ENCODE data around the gene RBP3. TPM values are rescaled to one million over a fixed set of nuclear protein-coding genes. Genes with fewer than 3 reads are reported as not detected.
"Not testable (repeated sequence)": the region's sequence is repeated elsewhere in the genome, so short reads cannot be mapped to it uniquely, and the experiment has no call there.

Gene RBP3
- total RNA-seq, 4 donors from 2014 or later: not detected

DNA sequence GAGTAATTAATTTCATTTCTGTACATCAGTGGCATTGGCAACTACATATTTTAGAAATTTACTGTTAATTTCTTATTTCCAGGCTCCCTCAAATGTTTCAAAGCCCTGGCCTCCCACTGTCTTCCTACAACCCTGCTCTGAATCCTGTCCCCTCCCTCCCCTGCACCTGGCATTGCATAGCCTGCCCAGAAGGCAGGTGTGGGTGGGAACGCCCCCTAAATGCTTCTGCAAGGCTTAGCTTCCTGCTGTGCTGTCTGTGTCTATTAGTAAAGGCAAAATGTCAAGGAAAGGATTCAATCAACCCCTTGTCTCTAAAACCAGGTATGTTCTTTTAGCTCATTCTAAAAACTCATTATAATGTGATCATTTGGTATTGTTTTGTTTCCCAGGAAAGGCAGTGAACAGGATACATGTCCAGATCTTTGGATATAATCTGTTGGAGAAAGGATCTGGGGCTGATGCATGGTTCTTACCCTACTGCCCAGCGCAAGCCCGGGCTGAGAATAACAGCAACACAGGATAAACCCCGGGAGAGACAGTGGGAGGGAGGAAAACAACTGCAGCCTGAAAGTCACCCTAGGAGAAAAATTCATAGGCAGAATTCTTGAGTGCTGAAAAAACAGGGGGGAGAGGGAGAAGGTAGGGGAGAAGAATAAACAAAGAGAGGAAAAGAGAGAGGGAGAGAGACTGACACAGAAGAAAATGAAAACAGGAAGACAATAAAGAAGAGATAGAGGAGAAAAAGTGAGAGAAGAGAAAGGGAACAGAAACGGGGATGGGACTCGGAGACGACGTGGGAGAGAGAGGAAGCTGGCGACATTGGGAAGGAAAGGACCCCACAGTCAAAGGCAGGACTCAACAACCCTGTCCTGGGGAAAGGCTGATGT is 35.3 kb downstream of the RBP3 start:
- in situ Hi-C loops (cut with MboI; ENCODE audit: low sequenced_read_pairs in 4 of 4) (loop anchor here in 3 of 4 donors (5.0 to 25.0 kb wide), 3 partner anchors 1096 to 1101 kb away; partner anchors contain the start of gene ANTXRL (in 2 of the 3)), intact Hi-C loops (cut with DNase I; ENCODE audit: low total_unique reads) (no loop called here)
- peak overlapping the region in 1 of 4 donors; percentile 73 for H3K27ac ChIP-seq
- H3K4me3 ChIP-seq: peak overlapping the region; percentile 70 to 93 (median 79)
- TF ChIP-seq, protein P1, sequence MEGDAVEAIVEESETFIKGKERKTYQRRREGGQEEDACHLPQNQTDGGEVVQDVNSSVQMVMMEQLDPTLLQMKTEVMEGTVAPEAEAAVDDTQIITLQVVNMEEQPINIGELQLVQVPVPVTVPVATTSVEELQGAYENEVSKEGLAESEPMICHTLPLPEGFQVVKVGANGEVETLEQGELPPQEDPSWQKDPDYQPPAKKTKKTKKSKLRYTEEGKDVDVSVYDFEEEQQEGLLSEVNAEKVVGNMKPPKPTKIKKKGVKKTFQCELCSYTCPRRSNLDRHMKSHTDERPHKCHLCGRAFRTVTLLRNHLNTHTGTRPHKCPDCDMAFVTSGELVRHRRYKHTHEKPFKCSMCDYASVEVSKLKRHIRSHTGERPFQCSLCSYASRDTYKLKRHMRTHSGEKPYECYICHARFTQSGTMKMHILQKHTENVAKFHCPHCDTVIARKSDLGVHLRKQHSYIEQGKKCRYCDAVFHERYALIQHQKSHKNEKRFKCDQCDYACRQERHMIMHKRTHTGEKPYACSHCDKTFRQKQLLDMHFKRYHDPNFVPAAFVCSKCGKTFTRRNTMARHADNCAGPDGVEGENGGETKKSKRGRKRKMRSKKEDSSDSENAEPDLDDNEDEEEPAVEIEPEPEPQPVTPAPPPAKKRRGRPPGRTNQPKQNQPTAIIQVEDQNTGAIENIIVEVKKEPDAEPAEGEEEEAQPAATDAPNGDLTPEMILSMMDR (IDR thresholded peaks at IDR 0.05 in 4 of 5, conservative IDR thresholded peaks at IDR 0.05 in 1 of 5): no peak
- TF ChIP-seq POLR2A (IDR thresholded peaks at IDR 0.05): no peak
- no peaks in the 10 kb centered on the region for H3K36me3 ChIP-seq
- no peaks in the 10 kb centered on the region for H3K27me3 ChIP-seq
- no peak for ATAC-seq
- no peak for DNase-seq
- no peaks in the 10 kb centered on the region for H3K9me3 ChIP-seq
- H3K4me1 ChIP-seq: peaks cover 10 to 17% of the 10 kb centered on the region in 2 donors

DNA sequence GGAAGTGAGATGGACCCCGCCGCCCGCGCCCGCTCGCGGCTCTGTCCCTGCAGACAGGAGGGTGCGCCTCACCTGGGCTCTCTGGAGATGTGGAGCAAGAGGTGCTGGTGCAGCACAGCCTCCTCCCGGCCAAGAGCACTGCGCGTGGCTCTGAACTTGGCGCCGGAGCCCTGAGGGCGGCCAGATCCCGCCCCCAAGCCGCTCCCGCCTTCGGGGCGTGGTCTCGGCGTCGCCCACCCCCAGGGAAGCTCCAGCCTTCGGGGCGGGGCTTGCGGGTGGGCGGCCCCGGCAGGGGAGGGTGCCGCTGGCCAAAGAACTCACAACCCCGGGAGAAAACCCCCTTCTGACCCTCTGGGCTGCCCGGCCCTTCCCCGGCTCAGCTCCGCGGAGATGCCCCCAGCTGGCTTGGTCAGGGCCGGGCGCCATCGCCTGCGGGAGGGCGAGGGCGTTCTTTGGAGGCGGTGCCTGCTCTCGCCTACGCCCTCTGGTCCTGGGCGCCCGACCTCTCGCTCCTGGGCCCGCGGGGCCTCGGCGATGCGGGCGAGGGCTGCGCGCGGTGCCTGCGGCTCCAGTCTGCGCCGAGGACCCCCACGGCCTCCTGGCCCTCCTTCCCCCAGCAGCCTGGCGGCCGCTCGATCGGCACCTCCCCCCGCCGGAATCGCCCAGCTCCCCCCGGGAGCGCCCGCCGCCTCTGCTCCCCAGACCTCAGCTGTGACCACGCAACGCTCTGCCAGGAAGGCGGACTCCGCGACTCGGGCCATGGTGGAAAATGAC is 36.2 kb downstream of the RBP3 start, which contains the start of gene ZNF488:
Gene ZNF488, minus strand, starts transcription at position 146 of the 774 bp plus-strand sequence. CDS start 15,464 bp downstream, outside the sequence.
- H3K27me3 ChIP-seq: no peaks in the 10 kb centered on the region
- DNase-seq: peak; percentile 71 to 81
- intact Hi-C loops (cut with DNase I; ENCODE audit: low total_unique reads): no loop called here

DNA sequence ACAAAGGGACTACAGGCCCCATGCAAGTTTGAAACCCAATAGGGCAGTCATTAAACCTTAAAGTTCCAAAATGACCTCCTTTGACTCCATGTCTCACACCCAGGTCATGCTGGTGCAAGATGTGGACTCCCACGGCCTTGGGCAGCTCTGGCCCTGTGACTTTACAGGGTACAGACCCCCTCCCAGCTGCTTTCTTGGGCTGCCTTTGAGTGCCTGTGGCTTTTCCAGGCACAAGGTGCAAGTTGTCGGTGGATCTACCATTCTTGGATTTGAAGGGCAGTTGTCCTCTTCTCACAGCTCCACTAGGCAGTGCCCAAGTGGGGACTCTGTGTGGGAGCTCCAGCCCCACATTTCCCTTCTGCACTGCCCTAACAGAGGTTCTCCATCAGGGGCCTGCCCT is 37.9 kb downstream of the RBP3 start:
- H3K27ac ChIP-seq; intact Hi-C loops (cut with DNase I; ENCODE audit: low total_unique reads); H3K4me3 ChIP-seq; H3K27me3 ChIP-seq; H3K9me3 ChIP-seq; DNase-seq; H3K36me3 ChIP-seq; ATAC-seq: not testable (repeated sequence)
- peaks cover 10 to 16% of the 10 kb centered on the region in 2 donors for H3K4me1 ChIP-seq
- in situ Hi-C loops (cut with MboI; ENCODE audit: low sequenced_read_pairs in 4 of 4): loop anchor here in 2 of 4 donors (10.0 to 25.0 kb wide), 2 partner anchors 1099 to 1101 kb away; partner anchors contain the start of gene ANTXRL (in 2 of the 2)

More for the DNA sequence above, 36.2 kb downstream of the RBP3 start, which contains the start of gene ZNF488:
- Histone ChIP-seq H3K4me1 (peaks cover 10 to 17% of the 10 kb centered on the region in 2 donors), H3K4me3 (peak within 1 kb of the TSS; percentile 70 to 93 (median 79)), H3K27ac (peak within 1 kb of the TSS; percentile 73 to 83 (median 82)), H3K9me3 (no peaks in the 10 kb centered on the region), H3K36me3 (no peaks in the 10 kb centered on the region)
- TF ChIP-seq, protein P1 (IDR thresholded peaks at IDR 0.05 in 4 of 5, conservative IDR thresholded peaks at IDR 0.05 in 1 of 5): no peak
- peak in 1 of 2 donors; percentile 23 for TF ChIP-seq POLR2A (IDR thresholded peaks at IDR 0.05)
- in situ Hi-C loops (cut with MboI; ENCODE audit: low sequenced_read_pairs in 4 of 4): loop anchor here in 3 of 4 donors (5.0 to 25.0 kb wide), 3 partner anchors 1097 to 1102 kb away; partner anchors contain the start of gene ANTXRL (in 2 of the 3)
- peak; percentile 93 to 95 for ATAC-seq

DNA sequence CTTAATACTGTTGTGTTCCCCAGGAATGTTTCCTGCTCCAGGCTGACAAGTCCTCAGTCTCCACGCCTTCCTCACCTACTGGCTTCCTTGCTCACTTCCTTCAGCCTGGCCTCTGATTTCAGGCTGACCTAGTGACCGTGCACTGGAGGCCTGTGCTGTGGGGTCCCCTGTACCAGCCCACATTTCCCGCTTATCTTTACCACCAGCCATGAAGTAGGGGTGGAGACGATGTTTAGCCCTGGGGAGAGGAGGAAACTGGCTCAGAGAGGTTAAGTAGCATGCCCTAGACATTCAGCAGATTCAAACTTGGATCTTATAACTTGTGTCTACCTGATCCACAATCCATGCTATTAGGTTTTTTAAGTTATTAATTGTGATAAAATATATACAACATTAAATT is 40.7 kb downstream of the RBP3 start:
- H3K27me3 ChIP-seq: no peaks in the 10 kb centered on the region
- DNase-seq: no peak
- H3K9me3 ChIP-seq: no peaks in the 10 kb centered on the region
- intact Hi-C loops (cut with DNase I; ENCODE audit: low total_unique reads) (no loop called here), in situ Hi-C loops (cut with MboI; ENCODE audit: low sequenced_read_pairs in 4 of 4) (loop anchor here in 2 of 4 donors (10.0 to 25.0 kb wide), 2 partner anchors 1102 to 1104 kb away; partner anchors contain the start of gene ANTXRL (in 2 of the 2))
- ATAC-seq: no peak
- TF ChIP-seq, protein P1 (IDR thresholded peaks at IDR 0.05 in 4 of 5, conservative IDR thresholded peaks at IDR 0.05 in 1 of 5): no peak
- TF ChIP-seq POLR2A (IDR thresholded peaks at IDR 0.05): no peak
- no peak overlapping the region for H3K4me3 ChIP-seq
- no peak overlapping the region for H3K27ac ChIP-seq
- H3K4me1 ChIP-seq: peaks cover 2 to 7% of the 10 kb centered on the region in 2 donors
- H3K36me3 ChIP-seq: no peaks in the 10 kb centered on the region

All from gastrocnemius medialis (tissue), 4 donors.